Upper lobe of left lung (tissue), 4 donors: Measurements from ENCODE around the gene TWNK.

Experiments used
- POLR2A ChIP-seq, 4 donors: fragments of 450-650 bp; IDR thresholded peaks; one replicate each; pipeline ENCODE4 v1.5.1; 2016 to 2017; ENCODE audit warnings: antibody characterized with exemption in 4 of 4, mild to moderate bottlenecking in 2 of 4
- TF ChIP-seq, protein P1 (sequence below), 6 experiments: fragments of 450-650 bp in 4 of 6; fragments of 200-600 bp in 2 of 6; sonication (generic) in 2 of 6; IDR thresholded peaks; one replicate each; pipeline ENCODE4 v1.5.1; 2016 to 2019; ENCODE audit warnings: antibody characterized with exemption in 6 of 6

DNA sequence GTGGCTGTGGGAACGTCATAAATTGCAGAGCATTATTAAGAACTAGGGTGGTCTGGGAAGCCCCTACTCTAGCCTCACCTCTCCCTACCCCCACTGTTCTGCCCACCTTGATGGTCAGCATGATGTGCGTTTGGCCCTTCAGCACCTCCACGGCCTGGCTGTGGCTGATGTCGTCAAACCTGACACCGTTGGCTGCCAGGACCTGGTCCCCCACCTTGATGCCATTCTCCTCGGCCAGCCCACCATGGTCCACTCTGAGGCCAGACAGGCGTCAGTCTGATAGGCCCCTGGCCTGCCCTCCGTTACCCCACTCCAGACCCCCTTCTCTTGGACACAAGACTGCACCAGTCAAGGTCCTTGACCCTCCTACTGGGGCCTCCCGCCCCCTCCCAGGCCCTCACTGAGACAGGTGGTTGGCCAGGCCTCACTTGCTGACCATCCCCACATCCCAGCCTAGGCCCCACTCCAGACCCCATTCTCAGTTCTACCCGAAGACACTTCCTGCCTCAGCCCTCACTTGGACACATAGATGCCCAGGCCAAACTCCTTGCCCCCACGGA lies 34.4 kb downstream of the TWNK start:
- TF ChIP-seq, protein P1, sequence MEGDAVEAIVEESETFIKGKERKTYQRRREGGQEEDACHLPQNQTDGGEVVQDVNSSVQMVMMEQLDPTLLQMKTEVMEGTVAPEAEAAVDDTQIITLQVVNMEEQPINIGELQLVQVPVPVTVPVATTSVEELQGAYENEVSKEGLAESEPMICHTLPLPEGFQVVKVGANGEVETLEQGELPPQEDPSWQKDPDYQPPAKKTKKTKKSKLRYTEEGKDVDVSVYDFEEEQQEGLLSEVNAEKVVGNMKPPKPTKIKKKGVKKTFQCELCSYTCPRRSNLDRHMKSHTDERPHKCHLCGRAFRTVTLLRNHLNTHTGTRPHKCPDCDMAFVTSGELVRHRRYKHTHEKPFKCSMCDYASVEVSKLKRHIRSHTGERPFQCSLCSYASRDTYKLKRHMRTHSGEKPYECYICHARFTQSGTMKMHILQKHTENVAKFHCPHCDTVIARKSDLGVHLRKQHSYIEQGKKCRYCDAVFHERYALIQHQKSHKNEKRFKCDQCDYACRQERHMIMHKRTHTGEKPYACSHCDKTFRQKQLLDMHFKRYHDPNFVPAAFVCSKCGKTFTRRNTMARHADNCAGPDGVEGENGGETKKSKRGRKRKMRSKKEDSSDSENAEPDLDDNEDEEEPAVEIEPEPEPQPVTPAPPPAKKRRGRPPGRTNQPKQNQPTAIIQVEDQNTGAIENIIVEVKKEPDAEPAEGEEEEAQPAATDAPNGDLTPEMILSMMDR (IDR thresholded peaks at IDR 0.05) = no peak
- TF ChIP-seq POLR2A (IDR thresholded peaks at IDR 0.05) = no peak
